GM19328 (cell line): ENCODE measurements around the gene SND1.

ENCODE experiments used
- ATAC-seq: cut with Tn5 transposase; IDR thresholded peaks from one replicate; pipeline ENCODE4 v1.9.1; 2021; ENCODE audit warnings: mild to moderate bottlenecking, moderate library complexity; ENCODE audit not compliant: unreplicated experiment

SND1 gene

DNA sequence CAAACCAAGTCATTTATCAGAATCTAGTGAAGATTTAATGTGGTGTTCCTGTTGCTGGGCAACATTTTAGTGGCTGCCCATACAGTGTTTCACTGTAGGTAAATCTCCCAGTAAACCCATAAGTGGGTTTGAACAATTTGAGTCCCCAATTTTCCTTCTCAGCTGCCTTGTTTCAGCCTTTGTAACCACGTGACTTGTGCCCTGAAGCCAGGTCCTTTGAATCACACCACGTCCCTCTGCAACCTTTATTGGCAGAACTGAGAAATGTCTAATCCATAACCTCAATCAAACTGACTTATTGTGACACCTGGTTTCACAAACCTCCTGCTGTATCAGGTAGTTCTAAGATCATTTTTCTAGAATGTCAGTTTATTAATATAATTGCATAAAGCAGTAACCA lies 30.1 kb downstream of the SND1 start:
- ATAC-seq, result no peak

DNA sequence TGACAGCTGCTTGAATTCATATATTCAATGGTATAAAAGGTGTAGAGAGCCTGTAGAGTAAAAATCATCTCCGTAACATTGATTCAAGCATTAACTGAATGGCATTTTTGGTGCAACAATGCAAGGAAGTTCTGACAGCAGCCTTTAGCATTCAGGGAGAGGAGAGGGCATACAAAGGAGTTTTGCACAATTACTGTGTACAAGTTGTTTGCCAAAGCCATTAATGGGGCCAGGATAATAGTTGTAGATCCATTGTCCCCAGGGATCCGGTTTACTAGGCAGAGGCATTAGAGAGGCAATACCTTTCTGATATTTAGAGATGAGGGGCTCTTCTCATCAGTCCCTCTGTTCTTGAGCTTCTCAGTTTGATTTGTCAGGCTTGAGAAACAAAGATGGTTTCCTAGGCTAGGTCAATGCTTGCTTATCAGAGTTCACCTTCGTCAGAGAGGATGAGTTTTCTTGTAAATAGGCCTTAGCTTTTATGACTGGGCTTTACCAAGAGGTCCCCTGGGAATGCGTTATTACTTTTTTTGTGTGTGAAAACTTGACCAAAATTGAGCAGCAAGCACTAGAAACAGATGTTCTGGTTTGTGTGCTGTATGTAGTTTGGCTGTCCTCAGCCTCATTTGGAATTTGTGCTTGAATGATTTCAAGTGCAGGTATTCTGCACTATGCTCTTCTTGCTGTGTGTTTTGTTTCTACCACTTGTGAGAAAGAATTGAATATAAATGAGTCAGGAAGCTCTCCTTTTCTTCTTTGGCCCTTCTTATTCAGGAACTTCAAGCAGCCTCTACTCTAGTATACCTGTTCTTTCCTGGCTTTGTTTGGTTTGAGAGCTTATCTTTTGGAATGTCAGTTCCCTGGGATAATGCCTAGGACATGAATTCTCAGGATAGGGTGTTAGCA lies 32.0 kb downstream of the SND1 start:
- ATAC-seq, result peak; percentile 69

DNA sequence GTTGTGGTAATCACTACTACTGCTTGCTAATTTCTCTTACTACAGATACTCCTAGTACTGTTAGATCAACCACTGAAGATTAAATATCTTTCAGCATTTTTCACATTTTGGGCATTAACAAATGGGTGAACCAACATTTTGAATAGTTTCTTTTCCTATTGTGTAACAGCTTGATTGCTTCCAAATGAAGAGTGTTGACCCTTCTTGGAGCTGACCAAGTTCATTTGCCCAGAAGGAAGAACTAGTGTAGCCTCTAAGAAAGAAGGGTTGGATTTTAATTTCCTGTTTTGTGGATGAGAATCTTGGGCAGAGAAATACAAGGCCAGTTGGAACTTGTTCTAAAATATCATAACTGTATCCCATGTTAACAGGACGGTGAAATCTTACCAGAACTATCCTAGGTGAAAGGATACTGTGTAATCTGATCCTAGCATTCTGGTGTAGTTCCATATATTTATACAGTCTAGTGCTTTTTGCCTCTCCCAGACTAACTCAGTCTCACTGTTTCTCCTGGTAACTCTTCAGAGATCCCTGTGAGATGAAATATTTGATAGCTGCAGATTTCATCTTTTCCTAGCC lies 37.3 kb downstream of the SND1 start:
- ATAC-seq, result no peak

DNA sequence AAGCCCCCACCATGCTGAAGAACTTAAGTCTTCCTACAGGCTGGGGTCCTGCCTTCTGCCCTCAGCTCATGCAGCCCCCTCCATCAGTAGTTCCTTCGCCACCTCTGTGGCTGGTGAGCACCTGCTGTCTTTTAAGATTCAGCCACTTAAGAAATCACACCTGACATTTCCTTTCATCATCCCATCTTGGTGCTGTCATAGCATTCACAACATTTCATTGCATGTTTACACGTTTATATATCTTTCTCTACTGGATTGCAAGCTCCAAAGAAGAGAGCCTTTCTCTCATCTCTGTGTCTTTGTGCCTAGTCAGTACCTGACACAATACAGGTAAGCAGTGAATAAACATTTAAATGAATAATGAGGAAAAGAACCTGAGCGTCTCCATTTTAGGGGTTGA lies 38.3 kb downstream of the SND1 start:
- no peak for ATAC-seq

DNA sequence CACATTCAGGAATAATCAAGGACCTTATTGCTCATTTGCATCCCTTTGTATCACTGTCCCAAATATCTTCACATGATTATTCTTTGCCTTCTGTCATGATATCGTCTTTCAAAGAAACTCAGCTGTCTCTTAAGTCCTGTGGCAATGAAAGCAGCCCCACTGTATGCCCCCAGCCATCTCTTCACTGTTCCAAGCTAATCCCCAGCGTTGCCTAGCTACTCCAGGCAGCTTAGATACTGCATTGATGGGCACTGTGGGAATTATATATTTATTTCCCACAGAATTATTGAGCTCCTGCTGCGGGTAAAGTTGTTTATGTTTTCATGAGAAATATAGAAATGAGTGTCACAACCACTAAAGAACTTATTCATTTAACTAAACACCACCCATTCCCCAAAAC lies 38.8 kb downstream of the SND1 start:
- ATAC-seq, result no peak

DNA sequence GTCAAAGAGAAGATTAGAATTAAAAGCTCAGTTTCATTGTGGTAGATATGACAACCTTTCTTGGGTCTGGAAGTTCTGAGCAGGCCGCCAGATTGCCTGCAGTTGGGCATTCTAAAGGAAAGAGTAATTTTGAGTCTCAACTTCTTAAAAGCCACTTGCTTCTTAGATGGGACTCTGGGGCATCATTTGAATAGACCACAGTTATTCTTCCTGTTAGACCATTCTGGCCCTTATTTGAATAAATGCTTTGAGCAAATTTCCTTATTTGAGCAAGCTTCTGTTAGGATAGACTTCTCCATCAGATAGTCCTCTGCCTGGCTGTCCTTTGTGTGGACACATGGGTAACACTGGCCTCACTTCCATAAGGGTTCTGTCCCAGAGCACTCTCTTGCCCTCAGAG lies 40.2 kb downstream of the SND1 start:
- peak; percentile 60 for ATAC-seq

DNA sequence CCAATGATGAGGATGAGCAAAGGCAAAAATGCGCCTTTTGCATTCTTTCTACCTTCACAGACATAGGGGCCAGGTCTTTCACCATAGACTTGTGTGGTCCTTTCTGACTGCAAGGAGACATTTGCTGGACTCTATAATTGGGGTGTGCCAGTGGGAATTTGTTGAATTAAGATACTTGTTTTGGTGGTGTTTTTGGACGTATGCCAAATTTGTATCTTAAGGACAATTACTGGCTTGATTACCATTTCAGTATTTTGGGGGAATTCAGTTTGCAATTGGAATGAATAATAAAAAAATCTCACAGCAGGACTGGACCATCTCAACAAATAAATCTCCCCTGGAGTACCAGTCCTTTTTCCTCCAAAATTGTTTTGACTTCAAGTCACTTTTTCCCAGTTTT lies 47.9 kb downstream of the SND1 start:
- no peak for ATAC-seq

DNA sequence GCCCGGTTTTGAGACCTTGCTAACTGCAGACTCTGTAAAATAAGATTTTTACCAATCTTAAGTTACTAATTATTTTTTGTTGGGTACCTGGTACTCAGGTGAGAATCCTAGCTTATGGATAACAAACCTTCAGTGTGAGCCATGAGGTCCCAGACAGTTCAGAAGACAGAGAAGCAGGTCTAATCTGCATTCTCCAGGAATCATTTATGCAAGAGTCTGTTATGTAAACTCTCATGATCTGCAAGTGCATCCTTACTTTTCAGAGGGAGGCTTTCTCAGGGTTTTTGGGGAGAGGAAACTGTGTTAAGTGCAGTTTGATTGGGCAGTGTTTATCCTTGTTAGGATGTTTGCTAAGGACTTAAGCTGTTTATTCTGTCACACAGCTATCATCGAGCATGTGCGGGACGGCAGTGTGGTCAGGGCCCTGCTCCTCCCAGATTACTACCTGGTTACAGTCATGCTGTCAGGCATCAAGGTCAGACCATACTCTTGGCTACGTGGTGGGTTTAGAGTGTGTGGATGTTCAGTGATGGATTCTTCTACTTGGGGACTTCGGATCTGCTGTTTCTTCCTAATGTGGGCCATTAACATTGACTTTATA lies 50.2 kb downstream of the SND1 start:
- no peak for ATAC-seq

DNA sequence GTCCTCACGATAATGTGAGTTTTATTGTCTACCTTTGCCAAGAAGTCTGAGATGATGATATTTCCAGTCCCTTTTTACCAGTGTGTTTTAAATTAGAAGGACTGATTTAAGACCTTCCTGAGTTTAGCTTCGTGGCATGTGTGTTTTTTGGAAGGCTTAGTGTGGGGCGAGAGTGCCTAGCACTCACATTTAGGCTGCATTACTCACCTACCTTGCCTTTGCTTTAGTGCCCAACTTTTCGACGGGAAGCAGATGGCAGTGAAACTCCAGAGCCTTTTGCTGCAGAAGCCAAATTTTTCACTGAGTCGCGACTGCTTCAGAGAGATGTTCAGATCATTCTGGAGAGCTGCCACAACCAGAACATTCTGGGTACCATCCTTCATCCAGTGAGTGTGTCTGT lies 50.9 kb downstream of the SND1 start:
- ATAC-seq, result no peak

DNA sequence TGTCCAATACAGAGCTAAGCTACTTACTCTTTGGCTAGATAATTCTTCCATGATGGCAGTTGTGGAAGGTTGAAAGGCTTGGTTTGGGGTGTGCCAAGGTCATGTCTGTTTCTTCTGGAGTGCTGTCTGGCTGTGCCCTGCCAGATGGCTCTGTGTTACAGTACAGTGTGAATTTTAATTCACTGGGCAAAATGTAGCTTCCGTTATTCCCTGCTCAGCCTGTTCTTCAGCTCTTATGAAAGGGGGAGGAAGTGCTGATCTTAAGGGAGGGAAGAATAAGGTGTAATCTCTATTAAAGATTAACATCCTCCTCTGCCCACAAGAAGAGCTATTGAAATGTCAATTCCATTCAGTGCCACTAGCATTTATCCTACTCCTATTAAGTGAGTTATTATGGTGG lies 52.2 kb downstream of the SND1 start:
- ATAC-seq, result no peak

DNA sequence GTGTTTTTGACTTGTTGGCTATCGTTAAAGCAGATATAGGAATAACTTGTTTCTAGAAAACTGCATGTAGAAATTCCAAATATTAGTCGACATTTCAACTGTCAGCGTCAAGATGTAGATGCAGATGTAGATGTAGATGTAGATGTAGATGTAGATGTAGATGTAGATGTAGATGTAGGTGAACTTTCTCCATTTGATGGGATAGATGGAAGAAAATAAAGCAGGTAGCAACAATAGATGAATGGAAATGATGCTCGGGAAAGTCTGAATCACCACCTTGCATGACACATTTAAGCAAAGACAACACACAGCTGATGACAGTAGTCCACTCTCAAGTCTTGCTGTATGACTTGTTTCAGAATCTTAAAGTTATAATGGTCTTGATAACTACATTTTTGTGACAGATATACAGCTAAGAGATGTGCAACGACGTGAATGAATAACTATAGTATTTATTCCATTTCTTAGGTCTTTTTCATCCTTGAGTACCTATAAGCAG lies 53.5 kb downstream of the SND1 start:
- no peak for ATAC-seq

DNA sequence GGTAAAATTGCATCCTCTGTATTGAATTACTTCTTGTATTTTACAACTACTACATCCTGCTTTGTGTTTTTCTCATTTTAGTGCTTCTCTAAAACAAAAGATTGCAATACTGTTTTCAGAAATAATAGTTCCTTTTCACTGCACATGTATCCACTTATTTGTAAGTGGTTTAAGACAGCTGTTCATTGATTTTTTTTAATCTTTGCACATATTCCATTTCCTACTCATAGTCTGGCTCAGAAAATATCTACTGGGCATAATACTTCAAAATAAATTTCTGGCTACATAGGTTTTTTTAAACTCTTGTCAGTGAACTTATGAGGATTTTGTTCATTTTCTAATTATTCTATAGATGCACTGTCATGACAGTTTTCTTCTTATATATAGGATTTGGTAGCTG lies 54.8 kb downstream of the SND1 start:
- ATAC-seq, result no peak

DNA sequence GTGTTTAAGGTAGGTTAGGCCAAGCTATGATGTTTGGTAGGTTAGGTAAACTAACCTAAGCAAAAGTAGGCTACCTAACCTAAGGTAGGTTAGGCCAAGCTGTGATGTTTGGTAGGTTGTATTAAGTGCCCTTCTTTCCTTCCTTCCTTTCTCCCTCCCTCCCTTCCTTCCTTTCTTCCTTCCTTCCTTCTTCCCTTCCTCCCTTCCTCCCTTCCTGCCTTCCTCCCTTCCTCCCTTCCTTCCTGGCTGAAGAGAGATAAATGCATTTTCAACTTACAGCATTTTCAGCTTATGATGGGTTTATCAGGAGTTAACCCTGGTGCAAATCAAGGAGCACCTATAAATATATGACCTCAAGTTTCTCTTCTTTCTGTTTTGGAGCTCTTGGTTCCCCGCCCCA lies 56.2 kb downstream of the SND1 start:
- no peak for ATAC-seq

DNA sequence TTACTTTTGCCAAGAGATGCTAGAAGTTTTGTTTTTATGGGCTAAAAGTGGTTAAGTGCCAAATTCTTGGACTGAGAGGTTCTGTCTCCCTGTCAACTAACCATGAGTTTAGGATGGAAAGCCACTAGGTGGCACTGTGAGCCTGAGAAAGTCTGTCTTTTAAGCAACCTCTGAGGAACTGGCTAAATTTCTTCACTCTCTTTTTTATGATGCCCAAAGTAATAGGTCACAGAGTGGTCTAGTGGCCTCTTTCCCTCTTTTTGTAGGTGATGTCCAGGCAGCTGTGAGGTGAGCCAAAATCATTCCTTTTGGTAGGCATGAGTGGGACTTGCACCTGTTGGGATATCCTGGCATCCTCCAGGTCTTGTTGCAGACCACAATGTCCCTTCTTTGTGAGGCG lies 56.8 kb downstream of the SND1 start:
- no peak for ATAC-seq

DNA sequence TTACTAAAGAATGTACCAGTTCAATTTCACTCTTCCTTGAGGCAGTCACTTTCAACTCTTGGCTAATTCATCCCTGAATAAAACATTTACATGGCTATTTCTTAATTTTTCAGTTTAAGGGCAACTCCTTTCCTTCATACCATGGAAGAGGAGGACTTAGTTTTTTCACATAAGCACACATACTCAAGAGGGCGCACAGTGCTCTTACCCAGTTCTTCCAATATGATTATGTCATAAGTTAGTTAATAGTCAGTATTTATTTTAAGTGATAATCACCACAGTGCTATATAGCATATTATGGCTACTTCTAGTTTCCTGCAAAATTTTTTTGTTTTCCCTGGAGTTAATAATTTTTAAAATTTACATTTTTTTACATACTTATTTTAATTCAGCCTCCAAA lies 58.6 kb downstream of the SND1 start:
- no peak for ATAC-seq

DNA sequence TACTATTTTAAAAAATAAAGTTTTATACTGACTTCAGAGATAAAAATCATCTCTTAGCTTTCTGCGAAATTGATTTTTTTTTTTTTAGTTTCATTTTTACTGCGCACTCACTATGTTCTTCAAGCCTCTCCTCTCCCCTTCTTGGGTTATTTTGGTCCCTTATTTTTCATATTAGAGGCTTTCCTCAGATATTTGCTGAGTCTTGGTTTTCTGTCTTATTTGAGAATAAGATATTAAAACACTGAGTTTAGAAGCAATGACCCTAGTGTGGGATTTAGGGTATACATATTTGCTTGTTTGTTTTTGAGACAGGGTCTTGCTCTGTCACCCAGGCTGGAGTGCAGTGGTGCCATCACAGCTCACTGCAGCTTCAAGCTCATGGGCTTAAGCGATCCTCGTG lies 59.9 kb downstream of the SND1 start:
- no peak for ATAC-seq

DNA sequence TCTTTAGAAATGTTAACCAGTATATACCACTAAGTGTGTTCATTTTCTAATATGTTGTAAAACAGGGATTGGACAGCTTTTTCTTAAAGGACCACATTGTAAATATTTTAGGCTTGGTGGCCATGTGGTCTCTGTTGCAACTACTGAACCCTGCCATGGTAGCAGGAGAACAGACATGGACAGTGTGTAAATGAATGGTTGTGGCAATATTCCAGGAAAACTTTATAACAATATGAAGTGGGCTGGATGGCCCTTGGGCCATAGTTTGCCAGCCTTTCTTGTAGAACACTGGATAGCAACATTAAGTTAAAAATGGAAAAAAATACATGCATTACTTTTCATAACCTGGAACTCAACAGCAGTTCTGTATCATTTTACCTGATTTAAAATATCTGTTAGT lies 61.0 kb downstream of the SND1 start:
- ATAC-seq, result no peak

DNA sequence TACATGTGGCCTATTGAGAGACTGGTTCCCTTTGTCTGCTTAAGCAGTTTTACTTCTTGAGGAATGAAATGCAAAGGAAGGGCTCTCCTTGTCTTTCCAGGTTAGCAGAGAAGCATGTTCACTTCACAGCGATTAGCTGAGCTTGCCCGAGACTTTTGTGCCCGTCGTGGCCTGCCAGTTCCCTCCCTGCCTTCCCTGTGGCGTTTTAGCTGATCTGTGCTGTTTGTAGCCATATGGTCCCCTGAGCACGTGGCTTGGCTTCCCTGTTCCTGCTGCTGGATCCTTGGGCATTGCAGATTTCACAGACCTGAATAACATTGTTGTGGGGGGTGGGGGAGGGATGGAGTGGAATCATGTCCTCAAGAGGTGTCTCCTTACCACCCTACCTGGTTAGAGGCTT lies 61.8 kb downstream of the SND1 start:
- no peak for ATAC-seq

DNA sequence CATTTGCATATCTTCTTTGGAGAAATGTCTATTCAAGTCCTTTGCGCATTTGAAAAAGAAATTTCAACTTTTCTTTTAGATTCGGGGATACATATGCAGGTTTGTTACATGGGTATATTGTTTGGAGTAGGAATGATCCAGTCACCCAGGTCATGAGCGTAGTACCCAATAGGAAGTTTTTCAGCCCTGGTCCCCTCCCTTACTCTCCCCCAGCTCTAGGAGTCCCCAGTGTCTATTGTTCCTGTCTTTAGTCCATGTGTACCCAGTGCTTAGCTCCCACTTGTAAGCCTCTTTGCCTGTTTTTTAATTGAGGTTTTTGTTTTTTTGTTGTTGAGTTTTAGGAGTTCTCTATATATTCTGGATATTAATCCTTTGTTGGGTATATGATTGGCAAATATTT lies 63.3 kb downstream of the SND1 start:
- no peak for ATAC-seq

DNA sequence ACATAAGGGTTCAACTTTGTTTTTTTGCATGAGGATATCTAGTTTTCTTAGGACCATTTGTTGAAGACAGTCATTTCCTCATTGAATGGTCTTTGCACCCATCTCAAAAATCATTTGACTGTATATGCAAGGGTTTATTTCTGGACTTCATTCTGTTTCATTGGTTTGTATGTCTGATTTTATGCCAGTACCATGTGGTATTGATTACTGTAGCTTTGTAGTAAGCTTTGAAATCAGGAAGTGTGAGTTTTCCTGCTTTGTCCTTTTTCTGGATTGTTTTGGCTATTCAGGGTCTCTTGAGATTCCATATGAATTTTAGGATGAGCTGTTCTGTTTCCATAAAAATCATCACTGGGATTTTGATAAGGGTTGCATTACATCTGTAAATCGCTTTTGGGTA lies 63.9 kb downstream of the SND1 start:
- no peak for ATAC-seq

DNA sequence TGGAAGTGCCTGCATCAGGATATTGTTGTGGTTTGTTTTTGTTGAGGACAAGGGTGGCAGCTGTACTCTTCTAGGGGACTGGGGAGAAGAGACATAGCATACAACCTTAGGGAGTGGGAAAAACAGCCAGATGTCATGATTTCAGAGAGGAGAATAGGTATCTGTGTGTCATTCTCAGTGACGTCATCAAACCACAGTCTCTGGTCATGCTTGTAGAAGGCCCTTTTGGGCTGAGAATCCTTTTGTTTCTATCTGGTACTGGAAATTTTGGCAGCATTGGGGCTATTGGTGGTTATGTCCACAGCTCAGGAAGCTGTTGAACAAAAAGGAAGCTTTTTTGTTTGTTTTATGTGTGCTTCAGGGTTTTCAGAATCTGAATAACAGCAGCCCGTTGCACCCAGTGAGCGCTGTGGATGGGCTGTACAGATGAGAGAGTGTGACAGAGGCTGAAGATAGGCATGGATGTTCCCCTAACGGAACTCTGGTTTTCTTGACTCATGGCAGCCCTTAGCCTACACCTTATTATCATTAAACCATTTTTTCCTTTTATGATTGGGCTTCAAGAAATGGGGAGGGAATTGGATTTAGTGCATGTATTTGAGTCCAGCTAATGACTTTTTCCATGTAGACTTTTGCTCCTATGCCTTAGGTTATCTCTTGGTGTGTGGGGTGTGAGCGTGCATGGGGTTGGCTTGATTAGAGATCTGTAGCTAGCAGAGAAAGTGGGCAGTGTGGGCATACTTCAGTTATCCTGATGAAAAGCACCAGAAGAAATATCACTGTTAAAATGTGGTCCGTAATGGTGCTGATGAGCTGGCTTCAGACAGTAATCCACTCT lies 65.7 kb downstream of the SND1 start:
- no peak for ATAC-seq
